Kidney tubule cell (primary cell): ENCODE data around the gene ZC2HC1C.
"Not testable (repeated sequence)": the region's sequence is repeated elsewhere in the genome, so short reads cannot be mapped to it uniquely, and the experiment has no call there.

ENCODE experiments used
- DNase-seq: peaks from one replicate; pipeline ENCODE4 v3.0.0-alpha.2; 2018; ENCODE audit warnings: low spot score

Gene ZC2HC1C

DNA sequence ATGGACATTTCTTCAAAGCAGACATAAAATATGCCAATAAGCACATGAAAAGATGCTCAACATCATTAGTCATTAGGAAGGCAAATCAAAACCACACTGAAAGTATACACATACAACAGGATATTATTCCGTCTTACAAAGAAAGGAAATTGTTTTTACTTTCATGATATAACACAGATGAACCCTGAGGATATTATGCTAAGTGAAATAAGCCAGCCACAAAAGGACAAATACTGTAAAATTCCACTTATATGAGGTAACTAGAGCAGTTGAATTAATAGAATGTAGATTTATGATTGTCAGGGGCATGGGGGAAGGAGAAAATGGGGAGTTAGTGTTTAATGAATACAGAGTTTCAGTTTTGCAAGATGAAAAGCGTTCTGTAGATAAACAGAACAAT lies 9.8 kb upstream of the ZC2HC1C start:
- no peak for DNase-seq

DNA sequence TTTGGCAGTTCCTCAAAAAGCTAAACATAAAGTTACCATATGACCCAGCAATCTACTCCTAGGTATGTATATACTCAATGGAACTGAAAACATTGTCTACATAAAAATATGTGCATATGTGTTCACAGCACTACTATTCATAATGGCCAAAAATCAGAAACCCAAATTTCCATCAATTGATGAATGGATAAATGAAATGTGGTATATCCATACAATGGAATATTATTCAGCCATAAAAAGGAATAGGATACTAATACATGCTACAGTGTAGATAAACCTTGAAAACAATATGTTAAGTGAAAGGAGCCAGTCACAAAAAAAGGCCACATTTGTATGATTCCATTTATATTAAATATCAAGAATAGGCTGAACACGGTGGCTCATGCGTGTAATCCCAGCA lies 9.0 kb upstream of the ZC2HC1C start:
- DNase-seq, result no peak

DNA sequence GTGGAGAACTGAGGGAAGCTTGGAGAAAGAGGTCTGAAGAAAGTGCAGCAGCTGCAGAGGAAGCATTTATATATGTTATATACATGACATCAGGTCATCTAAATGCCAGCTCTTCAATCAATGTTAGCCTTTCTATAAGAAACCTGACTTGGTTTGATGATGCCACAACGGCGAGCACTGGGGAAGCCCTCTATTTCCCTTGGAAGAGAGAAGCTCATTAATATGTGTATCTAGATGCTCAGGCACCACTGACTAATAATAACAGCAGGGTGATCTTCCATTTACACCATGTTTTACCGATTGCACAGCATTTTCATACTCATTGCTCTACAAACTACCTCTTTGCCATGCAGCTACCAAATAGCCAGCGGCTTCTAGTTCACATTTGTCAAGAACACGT lies 6.4 kb upstream of the ZC2HC1C start:
- DNase-seq, result no peak

DNA sequence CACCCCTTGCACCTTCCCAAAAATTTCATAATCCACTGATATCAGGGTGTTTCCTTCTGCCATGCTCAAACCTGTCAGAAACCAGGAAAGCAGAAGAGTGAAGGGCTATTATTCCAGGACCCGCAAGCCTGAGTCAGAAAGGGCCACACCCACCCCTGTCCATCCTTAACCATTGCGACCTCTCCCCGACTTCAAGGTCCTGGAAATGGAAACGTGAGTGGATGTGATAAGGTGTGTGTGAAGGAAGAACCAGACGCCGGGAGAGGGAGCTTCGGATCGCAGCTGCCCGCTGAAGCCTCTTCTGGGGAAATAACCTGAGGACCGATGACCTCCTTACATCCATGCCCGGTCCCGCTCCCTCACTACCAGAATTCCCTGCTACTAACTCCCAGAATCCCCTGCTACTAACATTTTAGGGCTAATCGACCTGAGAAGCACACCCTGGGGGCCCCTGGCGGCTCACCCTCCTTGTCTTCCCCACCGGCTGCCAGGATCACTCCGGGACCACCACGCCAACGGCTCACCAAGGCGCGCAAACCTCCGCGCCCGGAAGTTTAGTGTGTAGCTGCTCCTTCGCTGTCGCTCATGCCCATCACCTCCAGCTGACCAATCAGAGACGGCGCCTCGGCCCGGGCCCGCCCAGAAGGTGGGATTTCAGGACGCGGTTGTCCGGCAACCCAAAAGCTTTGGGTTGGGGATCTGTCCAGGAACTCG lies 5.8 kb upstream of the ZC2HC1C start, which contains the start of gene ACYP1:
Gene ACYP1, minus strand, starts transcription at position 534 of the 714 bp plus-strand sequence. Its CDS starts 471 bp downstream, at position 63.
- DNase-seq, result peak; percentile 89

DNA sequence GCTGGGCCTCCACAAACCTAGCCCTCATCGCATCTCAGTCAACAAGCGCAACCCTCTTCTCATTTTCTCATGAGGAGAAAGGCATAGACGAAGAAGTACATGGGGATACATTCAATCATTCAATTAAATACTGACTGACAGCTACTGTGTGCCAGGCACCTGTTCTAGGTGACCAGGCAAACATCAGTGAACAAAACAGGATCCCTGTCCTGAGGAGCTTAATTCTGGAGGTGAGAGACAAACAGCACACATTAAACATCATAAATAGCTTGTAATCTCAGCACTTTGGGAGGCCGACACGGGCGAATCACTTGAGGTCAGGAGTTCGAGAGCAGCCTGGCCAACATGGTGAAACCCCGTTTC lies 5.3 kb upstream of the ZC2HC1C start:
- DNase-seq, result no peak

DNA sequence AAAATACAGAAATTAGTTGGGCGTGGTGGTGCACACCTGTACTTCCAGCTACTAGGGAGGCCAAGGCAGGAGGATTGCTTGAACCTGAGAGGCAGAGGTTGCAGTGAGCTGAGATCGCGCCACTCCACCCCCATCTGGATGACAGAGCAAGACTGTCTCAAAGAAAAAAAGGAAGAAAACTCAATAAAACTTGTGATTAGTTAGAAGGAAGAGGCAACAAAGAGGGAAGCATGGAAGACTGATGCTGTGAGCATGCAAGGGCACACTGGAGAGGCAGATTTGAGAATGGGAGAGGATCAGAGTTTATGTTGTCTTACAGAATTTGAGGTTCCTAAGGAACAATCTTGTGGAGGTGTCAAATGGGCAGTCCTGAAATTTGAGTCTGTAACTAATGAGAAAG lies 2.8 kb upstream of the ZC2HC1C start:
- DNase-seq, result no peak

DNA sequence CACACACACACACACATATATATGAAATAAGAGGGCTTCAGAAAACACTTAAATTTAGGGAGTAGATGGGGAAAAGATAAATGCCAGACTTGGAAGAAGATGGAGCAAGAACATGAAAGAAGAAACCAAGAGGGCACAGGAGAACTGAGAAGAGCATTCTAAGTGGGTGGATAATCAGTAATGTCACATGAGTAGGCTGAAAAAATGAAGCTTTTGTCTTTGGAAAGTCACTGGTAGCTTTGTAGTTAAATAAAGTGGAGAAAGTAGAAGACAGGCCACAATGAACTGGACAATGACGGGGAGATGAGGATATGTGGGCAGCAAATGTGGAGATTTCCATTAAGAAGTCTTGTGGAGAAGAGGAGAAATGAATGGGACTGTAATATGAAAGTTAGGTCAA lies 2.2 kb upstream of the ZC2HC1C start:
- DNase-seq, result no peak

DNA sequence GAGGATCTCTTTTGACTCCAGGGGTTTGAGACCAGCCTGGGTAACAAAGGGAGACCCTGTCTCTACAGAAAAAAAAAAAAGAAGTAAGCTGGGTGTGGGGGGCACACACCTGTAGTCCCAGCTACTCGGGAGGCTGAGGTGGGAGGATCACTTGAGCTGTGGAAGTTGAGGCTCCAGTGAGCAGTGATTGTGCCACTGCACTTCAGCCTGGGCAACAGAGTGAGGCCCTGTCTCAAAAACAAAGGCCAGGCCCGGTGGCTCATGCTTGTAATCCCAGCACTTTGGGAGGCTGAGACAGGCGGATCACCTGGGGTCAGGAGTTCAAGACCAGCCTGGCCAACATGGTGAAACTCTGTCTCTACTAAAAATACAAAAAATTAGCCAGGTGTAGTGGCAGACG lies 1.7 kb upstream of the ZC2HC1C start:
- not testable (repeated sequence) for DNase-seq

DNA sequence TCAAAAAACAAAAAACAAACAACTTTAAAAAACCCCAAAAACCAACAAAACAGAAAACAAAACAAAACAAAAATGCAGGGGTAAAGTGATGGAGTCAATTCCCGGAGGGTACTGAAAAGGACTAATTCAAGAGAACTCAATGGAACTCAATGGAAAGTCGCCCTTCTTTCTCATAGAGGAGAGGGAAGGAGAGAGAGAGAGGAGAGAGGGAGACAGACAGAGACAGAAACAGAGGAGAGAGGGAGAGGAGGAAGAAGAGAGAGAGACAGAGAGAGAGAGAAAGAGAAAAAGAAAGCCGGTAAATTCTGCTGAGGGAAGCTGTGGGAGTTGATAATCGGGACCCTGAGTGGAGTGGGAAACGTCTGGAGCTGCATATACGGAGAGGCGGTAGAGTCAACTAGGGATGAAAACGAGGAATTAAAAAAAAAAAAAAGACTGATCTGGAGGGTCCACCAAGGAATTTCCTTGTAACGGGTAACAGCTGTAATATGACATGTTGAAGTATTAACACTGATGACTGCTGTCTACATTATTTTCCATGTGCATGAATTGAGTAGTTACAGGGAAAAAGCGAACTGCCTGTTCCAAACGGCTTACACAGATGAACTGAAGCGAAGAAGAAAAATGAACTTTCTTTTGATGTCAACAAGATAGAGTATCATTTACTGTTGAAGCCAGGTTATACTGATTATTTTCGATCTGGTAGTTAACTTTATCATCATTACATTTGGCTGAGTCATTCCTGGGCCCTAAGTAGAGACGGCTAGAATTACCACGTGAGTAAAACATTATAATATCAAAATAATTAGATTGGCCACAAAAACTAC lies 934 bp upstream of the ZC2HC1C start:
- no peak for DNase-seq

DNA sequence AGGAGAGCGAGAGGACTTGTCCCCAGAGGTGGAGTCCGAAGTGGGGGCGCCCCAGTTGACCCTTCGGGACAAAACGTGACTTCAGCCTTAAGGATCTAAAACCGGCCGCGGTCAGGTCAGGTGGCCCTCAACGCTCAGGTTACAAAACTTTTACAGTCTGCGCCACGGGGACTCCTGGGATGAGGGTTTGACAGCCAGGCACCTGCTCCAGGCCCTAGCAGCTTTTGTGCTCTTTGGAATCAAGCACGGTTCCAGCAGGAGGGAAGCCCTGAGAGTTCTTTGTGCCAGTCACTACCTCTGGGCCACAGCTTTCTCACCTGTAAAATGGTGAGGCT lies 337 bp downstream of the ZC2HC1C start:
- DNase-seq, result no peak

DNA sequence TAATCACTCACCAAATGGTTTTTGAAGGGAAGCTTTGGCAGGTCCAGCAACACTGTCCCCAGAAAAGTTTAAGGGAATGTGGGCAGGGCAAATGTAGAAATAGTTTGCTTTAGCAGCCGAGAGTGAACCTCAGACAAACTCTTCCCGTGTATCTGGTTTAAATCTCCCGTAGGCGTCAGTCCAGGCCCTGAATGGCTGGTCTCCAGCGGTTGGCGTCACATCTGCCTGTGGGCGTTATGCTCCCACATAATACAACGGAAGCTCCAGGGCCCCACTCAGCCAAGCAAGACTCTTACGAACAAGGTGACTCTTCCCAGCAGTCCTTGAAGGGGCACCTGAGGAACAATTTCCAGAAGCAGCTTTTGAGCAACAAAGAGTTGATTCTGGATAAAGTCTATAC lies 942 bp downstream of the ZC2HC1C start:
- DNase-seq, result no peak

DNA sequence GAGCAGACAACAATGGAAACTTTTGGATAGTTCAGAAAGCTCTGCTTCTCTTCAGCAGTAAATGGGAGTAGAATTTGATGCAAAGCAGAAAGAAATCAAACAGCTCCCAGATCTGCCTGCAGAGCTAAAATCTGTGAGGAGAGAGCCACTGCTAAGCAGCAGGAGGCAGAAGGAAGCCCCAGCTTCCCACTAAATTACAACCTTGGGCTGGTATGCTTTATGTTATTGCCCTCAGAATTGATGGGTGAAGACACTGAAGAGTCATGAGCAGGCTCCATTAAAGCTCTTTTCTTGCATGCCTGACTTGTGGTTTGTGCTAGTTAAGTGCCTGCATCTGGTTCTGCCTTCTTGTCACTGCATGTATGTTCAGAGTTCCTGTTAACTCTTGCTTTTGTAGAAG lies 8.4 kb downstream of the ZC2HC1C start:
- no peak for DNase-seq

DNA sequence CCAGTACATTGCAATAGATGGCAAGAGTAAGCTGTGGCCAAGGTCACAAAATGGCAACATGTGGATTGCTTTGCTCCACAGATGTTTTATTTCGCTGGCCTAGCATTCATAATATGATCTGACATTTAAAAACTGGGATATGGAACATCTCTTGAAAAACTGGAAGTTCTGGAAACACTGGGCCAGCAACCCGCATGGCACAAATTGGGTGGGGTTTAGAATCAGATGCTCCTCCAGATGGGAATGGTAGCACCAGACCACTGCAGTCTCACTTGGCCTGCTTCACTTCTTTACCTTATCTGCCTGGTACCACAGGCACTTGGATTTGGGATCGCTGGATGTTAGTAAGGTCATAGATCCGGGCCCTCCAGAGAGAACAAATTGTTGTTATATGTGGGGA lies 10.1 kb downstream of the ZC2HC1C start:
- no peak for DNase-seq

DNA sequence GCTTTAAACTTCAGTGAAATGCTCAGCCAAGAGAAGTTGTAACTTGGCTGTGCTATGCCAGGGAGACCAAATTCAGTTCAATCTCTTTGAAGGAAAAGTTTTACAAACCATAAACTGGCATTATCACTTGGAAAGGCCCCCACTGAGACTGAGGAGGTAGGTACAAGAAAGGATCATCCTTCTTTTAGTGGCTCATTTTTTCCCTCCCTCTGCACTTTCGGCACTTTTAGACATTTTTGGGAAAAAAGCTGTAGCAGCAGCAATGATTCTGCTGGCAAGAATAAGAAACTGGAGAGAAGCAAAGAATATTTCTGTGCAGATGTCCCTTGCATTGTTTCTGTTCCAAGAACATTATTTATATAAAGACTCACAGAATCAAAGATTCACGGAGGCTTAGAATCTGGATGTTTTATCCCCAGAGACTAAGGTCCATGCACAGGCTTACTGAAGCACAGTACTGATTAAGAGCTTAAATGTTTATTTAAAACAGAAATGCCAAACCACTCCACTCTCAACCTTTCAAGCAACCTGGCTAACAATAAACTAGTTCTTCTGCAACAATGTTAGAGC lies 12.3 kb downstream of the ZC2HC1C start:
- DNase-seq, result no peak

DNA sequence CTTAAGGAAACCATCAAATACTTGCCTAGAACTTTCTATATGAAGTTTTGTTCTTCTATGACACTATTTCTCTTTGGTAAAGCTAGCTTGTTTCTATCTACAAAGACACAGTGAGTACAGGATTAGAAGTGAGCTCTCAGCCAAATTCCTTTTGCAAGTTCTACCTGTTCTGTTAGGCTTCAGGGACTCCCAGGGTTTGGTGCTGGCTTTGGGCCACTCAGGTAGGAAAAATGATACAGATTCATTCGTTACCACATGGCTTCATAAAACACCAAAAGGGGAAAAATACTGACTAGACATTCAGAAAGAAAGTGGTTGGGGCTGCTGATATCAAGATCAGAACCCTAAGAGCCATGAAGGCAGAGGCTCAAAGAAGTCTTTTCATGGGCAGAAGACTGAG lies 13.8 kb downstream of the ZC2HC1C start:
- no peak for DNase-seq

DNA sequence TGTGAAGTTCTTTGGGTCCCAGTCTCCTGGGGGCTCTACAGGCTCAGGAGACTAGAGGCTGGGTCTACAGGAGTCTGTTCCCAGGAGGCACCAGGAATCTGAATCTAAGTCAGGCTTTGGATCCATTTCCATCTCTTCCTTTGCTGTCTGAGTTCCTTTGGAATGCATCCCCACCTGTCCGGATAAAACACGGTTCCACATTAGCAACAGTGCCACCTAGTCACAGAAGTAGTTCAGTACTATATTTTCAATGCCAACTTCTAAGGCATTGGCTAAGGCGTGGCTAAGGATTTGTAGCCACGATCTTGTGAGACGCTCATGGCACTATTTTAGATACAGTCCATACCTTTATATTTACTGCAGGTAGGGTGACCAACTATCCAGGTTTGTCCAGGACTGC lies 15.1 kb downstream of the ZC2HC1C start:
- DNase-seq, result peak; percentile 40

DNA sequence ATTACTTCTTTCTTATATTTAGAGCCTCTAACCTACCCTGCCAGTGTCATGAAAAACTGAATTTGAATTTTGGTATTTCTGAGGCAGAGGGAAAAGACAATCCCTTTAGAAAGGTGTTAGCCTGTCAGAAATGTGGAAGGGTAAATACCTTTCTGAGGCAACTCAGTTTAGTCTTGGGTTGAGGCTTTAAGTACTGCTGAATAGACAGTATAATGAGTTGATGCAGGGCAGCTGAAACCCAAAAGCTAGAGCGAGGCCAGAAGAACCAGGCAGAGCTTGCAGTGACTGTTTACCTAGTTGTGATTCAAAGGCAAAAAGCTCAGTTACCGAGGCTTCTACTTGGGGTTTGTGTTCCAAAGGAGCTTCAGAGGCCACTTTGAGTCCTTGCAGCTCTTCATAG lies 18.7 kb downstream of the ZC2HC1C start:
- DNase-seq, result no peak

DNA sequence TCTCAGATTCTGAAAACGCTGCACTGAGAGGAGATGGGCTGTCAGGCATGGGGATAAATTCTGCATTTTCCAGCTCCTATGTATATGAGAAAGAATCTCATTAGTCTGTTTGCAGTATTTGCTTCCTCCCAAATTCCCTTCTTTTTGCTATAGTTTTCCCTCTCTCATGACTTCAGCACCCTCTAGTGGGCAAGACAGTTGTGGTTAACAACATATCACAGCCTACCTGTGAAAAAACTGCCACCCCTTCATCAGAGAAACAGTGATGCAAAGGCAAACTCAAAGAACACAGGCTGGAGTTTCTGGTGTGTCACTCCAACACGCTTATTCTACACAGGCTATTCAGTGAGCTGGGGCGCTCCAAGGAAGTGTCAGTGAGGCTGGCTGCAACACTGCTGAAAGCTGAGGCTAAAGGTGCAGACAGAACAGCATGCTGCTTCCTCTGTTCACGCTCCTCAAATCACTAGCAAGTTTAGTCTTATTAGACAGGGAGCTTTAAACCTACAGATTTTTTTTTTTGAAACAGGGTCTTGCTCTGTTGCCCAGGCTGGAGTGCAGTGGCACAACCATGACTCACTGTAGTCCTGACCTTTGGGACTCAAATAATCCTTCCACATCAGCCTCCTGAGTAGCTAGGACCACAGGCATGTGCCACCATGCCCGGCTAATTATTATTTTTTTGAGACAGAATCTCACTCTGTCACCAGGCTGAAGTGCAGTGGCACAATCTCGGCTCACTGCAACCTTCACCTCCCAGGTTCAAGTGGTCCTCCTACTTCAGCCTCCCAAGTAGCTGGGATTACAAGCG lies 19.3 kb downstream of the ZC2HC1C start:
- DNase-seq, result peak; percentile 61

DNA sequence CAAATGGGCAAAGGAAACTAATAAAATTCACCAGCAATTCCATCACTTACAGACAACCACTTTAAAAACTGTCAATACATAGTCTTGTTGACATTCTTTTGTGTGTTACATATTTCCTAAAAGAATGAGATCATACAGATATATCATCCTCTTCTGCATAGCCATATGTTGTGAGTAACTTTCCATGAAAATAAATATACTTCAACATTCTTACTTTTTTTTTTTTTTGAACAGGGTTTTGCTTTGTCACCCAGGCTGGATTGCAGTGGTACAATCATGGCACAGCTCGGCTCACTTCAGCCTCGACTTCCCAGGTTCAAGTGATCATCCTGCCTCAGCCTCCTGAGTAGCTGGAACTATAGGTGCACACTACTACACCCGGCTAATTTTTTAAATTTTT lies 20.9 kb downstream of the ZC2HC1C start:
- no peak for DNase-seq

DNA sequence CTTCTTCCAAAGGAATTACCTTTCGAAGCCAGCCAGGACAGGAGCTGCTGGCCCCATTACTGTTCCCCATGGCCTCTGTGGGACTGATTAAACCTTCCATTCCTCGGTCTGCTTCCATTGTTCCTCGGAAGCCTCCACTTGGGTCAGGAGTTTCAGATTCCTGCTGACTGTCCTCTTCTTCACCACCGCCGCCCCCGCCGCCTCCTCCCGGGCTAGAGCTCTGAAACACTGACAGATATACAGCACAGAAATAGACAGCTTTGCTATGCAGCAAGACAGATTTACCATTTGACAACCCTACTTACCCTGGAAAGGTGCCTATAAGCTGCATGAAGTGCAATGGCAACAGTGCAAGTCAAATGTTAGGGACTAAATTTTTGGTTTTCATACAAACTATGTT lies 21.8 kb downstream of the ZC2HC1C start:
- no peak for DNase-seq

DNA sequence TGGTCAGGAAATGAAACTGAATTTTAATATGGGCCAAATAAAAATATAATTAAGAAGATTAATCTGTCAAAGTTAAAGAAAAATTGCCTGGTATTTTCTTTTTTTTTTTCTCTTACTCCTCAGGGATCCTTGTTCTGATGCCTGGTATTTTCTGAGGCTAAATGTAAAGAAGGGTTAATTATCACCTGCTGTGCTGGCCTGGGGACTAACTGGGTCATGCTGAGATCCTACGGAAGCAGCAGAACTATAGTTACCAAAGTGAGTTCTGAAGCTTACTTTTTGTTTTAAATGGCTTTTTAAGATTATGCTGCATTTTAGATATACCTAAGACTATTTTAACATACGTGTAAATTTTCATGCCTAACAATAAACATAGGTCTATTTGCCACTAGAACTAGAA lies 23.3 kb downstream of the ZC2HC1C start:
- no peak for DNase-seq

DNA sequence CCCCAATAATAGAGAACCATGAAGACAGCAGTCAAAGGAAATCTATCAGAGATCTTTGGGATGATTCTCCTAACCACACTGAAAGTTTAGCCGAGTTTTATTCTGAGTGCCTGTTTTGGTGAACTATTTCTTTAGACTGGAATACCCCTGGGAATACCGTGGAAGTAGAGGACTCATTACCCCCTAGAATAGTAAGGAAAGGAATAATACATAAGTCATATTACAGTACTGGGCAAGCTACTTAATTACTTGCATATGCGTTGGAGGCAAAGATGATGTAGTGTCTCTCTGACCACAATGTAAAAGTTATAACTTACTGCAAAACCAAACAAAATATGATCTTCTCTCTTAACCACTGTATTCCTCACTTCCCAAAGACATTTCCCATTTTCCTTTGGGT lies 25.5 kb downstream of the ZC2HC1C start:
- no peak for DNase-seq

DNA sequence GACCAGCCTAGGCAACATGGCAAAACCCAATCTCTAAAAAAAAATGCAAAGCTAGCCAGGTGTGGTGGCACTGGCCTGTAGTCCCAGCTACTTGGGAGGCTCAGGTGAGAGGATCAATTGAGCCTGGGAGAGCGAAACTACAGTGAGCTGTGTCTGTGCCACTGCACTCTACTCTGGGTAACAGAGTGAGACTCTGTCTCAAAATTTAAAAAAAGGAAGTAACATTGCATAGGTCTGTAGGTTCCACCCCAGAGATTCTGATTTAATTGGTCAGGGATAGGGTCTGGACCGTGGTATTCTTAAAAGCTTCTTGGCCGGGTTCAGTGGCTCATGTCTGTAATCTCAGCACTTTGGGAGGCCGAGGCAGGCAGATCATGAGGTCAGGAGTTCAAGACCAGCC lies 26.2 kb downstream of the ZC2HC1C start:
- no peak for DNase-seq
